WERI-Rb-1 (cell line): ENCODE results near the gene KIF5A.

Experiments
- DNase-seq: peaks from one replicate; pipeline ENCODE4 v3.0.0-alpha.2; 2020
- H3K27ac ChIP-seq: fragments of 250-450 bp; sonication (Bioruptor Pico); 2 replicates; pipeline ENCODE4 v1.5.1; 2020; ENCODE audit warnings: mild to moderate bottlenecking, moderate library complexity
- H3K27me3 ChIP-seq: fragments of 250-450 bp; sonication (Bioruptor Pico); 2 replicates; pipeline ENCODE4 v1.5.1; 2021; ENCODE audit warnings: mild to moderate bottlenecking, low read depth, moderate library complexity; ENCODE audit not compliant: insufficient read depth, severe bottlenecking
- H3K36me3 ChIP-seq: fragments of 250-450 bp; sonication (Bioruptor Pico); 2 replicates; pipeline ENCODE4 v1.5.1; 2020; ENCODE audit warnings: mild to moderate bottlenecking, moderate library complexity
- H3K4me3 ChIP-seq: 2 replicates; pipeline ENCODE4 v1.5.1; 2011; ENCODE audit warnings: low read depth, mild to moderate bottlenecking, control low read depth, low read length
- H3K9me3 ChIP-seq: fragments of 250-450 bp; sonication (Bioruptor Pico); 2 replicates; pipeline ENCODE4 v1.5.1; 2021; ENCODE audit warnings: mild to moderate bottlenecking, moderate library complexity; ENCODE audit not compliant: severe bottlenecking
- TF ChIP-seq, protein P1 (sequence below): IDR thresholded peaks from 2 replicates; pipeline ENCODE4 v1.5.1; 2011; ENCODE audit warnings: low read depth, mild to moderate bottlenecking, control low read depth, inconsistent platforms, low read length

KIF5A gene

DNA sequence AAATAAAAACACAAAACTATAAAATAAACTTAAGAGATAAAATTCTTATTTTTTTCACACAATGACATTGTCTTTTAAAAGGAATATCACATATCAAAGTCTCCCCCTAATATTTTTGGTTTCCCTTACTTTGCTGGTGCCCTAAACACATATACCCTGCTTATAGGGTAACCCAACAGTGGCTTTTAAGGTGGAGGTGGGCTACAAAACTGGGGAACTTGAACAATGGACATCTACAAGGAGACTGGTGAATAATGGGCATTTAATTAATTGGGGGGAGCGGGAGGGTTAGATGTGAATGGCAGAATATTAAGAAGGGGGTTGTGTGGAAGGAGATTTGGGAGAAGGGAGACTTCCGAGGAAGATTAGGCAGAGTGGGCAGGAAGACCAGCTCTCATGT is 73.5 kb downstream of the KIF5A start:
- Histone ChIP-seq H3K4me3 (no peak overlapping the region), H3K27me3 (no peaks in the 10 kb centered on the region), H3K27ac (no peak overlapping the region), H3K9me3 (no peaks in the 10 kb centered on the region), H3K36me3 (peaks cover 84% of the 10 kb centered on the region)
- TF ChIP-seq, protein P1, sequence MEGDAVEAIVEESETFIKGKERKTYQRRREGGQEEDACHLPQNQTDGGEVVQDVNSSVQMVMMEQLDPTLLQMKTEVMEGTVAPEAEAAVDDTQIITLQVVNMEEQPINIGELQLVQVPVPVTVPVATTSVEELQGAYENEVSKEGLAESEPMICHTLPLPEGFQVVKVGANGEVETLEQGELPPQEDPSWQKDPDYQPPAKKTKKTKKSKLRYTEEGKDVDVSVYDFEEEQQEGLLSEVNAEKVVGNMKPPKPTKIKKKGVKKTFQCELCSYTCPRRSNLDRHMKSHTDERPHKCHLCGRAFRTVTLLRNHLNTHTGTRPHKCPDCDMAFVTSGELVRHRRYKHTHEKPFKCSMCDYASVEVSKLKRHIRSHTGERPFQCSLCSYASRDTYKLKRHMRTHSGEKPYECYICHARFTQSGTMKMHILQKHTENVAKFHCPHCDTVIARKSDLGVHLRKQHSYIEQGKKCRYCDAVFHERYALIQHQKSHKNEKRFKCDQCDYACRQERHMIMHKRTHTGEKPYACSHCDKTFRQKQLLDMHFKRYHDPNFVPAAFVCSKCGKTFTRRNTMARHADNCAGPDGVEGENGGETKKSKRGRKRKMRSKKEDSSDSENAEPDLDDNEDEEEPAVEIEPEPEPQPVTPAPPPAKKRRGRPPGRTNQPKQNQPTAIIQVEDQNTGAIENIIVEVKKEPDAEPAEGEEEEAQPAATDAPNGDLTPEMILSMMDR, result no peak
- no peak for DNase-seq

DNA sequence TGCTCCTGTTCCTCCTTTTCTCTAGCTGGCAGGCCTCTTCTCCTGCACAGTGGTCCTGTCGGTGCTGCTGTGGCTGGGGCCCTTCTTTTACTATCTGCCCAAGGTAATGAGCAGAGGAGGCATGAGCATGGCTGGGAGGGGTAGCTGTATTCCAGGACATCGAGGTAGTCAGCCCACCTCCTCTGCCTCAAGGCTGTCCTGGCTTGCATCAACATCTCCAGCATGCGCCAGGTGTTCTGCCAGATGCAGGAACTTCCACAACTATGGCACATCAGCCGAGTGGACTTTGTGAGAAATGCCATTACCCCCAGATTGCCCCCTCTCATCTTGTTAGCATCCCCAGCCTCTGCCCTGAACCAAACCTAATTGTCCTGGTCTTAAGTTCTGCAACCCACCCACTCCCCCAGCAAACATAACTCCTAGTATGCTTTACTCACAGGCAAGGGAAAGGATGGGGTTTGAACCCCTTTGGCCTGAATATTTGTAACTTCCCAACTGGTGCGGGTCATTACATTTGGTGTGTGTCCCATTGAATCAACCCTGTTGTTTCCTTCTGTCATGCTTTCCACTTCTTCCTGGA is 74.1 kb downstream of the KIF5A start:
- H3K27ac ChIP-seq, result no peak overlapping the region
- no peak for DNase-seq
- H3K27me3 ChIP-seq, result no peaks in the 10 kb centered on the region
- no peaks in the 10 kb centered on the region for H3K9me3 ChIP-seq
- TF ChIP-seq, protein P1, result no peak
- H3K36me3 ChIP-seq, result peaks cover 88% of the 10 kb centered on the region
- no peak overlapping the region for H3K4me3 ChIP-seq

DNA sequence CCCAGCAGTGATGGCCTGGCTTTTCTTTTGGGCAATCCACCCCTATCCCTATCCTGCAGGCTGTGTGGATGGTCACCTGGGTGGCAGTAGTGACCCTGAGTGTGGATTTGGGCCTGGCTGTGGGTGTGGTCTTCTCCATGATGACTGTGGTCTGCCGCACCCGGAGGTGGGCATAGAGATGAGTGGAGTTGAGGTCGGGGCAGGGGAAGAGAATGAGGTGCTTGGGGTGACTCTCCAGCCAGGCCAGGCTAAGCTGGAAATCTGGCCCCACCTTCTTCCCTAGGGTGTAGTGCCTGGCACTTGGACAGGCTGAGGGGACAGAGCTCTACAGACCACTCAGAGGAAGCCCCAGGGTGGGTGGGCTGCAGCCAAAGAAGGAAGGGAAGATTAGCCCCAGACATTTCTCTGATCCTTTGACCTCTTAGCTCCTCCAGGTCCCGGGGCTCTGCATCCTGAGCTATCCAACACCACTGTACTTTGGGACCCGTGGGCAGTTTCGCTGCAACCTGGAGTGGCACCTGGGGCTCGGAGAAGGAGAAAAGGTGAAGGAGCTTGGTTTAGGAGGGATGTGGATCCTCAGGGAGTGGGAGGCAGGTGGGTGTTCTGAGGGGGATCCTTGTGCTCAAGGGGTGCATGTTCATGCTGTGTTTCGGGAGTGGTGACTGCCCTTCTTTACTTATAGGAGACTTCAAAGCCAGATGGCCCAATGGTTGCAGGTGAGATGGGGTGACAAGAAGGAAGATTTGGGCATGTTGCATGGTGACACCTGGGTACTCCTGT is 74.8 kb downstream of the KIF5A start:
- Histone ChIP-seq H3K9me3 (no peaks in the 10 kb centered on the region), H3K27me3 (no peaks in the 10 kb centered on the region)

DNA sequence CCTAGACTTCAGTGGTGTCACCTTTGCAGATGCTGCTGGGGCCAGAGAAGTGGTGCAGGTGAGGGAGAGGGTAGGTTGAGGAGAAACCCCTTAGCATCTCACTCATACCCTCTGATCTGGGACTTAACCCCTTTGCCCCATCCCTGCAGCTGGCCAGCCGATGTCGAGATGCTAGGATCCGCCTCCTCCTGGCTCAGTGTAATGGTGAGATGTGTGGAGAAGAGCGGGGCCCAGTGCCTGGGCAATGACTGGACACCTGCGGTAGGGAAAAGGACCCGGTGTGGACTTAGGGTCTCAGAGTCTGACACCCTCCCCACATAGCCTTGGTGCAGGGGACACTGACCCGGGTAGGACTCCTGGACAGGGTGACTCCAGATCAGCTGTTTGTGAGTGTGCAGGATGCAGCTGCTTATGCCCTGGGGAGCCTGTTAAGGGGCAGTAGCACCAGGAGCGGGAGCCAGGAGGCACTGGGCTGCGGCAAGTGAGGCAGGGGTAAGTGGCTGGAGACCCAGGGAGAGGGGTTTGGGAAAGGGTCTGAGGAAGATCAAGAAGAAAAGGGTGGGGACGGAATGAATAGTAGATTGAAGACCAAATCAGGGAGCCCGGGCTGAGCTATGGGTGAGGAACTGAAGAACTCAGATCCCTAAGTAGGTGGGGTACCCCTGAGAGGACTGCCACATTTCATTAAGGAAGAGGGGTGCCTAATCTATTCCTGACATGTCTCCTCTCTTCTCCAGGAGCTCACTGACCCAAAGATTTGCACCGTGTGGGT is 75.6 kb downstream of the KIF5A start:
- Histone ChIP-seq H3K27me3 (no peaks in the 10 kb centered on the region), H3K9me3 (no peaks in the 10 kb centered on the region), H3K4me3 (no peak overlapping the region), H3K27ac (no peak overlapping the region), H3K36me3 (peaks cover 84% of the 10 kb centered on the region)
- DNase-seq, result no peak
- TF ChIP-seq, protein P1, result no peak

More for the DNA sequence above, 74.8 kb downstream of the KIF5A start:
- Histone ChIP-seq H3K36me3 (peaks cover 88% of the 10 kb centered on the region), H3K4me3 (no peak overlapping the region), H3K27ac (no peak overlapping the region)
- TF ChIP-seq, protein P1, result no peak
- DNase-seq, result no peak

DNA sequence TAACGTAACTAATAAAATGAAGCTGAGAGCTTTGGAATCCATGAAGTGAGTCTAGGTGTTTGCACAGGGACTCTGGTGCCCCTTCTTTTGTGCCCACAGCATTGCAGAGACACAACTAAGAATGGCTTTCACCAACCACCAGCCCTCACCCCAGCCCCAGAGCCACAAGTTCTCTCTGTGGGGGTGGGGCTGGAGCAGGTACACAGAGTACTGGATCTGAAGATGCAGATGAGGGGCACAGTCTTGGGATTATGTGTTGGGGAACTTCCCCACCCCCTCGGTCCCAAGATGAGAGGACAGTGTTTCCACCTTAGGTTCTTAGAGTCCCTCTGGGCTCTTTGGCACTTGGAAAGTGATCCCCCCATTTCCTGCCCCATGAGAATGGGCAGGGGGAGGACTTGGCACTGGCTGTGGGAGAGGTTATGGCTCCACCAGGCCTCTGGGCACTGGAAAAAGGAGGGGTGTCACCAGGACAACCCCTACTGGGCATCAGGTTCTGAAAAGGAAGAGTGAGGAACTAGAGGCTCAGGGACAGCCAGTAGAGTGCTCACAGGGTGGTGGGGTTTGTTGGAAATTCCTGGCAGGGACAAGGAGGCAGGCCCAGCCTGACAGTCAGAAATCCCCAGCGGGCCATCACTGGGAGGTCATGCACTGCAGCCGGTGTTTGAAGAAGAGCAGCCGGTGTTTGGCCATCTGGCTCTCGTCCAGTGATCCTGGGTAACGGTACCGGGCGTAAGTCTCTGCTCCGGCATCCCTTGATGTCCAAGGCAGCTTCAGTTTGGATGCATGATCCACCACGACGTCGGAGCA is 76.5 kb downstream of the KIF5A start:
- no peaks in the 10 kb centered on the region for H3K27me3 ChIP-seq
- no peak overlapping the region for H3K4me3 ChIP-seq
- TF ChIP-seq, protein P1, result no peak
- no peaks in the 10 kb centered on the region for H3K9me3 ChIP-seq
- H3K36me3 ChIP-seq, result peaks cover 82% of the 10 kb centered on the region
- DNase-seq, result no peak
- H3K27ac ChIP-seq, result no peak overlapping the region
